Sigmoid colon (tissue), 4 donors: ENCODE data around the gene GSG1L.

Experiments used
- EP300 ChIP-seq, 4 donors: sonication (generic); formaldehyde crosslinking; IDR thresholded peaks; one replicate each; pipeline ENCODE4 v1.6.1; 2017; ENCODE audit warnings: antibody characterized with exemption in 4 of 4
- POLR2A ChIP-seq, 2 donors: fragments of 450-650 bp; IDR thresholded peaks; one replicate each; pipeline ENCODE4 v1.6.1; 2016; ENCODE audit warnings: antibody characterized with exemption in 2 of 2, mild to moderate bottlenecking in 2 of 2, moderate library complexity in 2 of 2
- POLR2AphosphoS5 ChIP-seq, 4 donors: sonication (generic); formaldehyde crosslinking; IDR thresholded peaks; one replicate each; pipeline ENCODE4 v1.6.1; 2017; ENCODE audit warnings: antibody characterized with exemption in 4 of 4
- TF ChIP-seq, protein P1 (sequence below), 4 experiments: fragments of 450-650 bp in 3 of 4; fragments of 200-600 bp in 1 of 4; IDR thresholded peaks; one replicate each; pipeline ENCODE4 v1.5.1; 2016 to 2019; ENCODE audit warnings: antibody characterized with exemption in 4 of 4, mild to moderate bottlenecking in 3 of 4, moderate library complexity in 2 of 4

GRCh38 chr16:27841911-27842310 is 221.6 kb downstream of the GSG1L start:
- no peak for TF ChIP-seq POLR2AphosphoS5 (IDR thresholded peaks at IDR 0.05)
- no peak for TF ChIP-seq EP300 (IDR thresholded peaks at IDR 0.05)
- no peak for TF ChIP-seq POLR2A (IDR thresholded peaks at IDR 0.05)
- TF ChIP-seq, protein P1, sequence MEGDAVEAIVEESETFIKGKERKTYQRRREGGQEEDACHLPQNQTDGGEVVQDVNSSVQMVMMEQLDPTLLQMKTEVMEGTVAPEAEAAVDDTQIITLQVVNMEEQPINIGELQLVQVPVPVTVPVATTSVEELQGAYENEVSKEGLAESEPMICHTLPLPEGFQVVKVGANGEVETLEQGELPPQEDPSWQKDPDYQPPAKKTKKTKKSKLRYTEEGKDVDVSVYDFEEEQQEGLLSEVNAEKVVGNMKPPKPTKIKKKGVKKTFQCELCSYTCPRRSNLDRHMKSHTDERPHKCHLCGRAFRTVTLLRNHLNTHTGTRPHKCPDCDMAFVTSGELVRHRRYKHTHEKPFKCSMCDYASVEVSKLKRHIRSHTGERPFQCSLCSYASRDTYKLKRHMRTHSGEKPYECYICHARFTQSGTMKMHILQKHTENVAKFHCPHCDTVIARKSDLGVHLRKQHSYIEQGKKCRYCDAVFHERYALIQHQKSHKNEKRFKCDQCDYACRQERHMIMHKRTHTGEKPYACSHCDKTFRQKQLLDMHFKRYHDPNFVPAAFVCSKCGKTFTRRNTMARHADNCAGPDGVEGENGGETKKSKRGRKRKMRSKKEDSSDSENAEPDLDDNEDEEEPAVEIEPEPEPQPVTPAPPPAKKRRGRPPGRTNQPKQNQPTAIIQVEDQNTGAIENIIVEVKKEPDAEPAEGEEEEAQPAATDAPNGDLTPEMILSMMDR (IDR thresholded peaks at IDR 0.05), result no peak
